Glomerular visceral epithelial cell (primary cell): ENCODE results near the gene LMF1.

ENCODE experiments used
- DNase-seq: peaks from one replicate; pipeline ENCODE4 v3.0.0-alpha.2; 2016; ENCODE audit errors: extremely low spot score

Gene LMF1

DNA sequence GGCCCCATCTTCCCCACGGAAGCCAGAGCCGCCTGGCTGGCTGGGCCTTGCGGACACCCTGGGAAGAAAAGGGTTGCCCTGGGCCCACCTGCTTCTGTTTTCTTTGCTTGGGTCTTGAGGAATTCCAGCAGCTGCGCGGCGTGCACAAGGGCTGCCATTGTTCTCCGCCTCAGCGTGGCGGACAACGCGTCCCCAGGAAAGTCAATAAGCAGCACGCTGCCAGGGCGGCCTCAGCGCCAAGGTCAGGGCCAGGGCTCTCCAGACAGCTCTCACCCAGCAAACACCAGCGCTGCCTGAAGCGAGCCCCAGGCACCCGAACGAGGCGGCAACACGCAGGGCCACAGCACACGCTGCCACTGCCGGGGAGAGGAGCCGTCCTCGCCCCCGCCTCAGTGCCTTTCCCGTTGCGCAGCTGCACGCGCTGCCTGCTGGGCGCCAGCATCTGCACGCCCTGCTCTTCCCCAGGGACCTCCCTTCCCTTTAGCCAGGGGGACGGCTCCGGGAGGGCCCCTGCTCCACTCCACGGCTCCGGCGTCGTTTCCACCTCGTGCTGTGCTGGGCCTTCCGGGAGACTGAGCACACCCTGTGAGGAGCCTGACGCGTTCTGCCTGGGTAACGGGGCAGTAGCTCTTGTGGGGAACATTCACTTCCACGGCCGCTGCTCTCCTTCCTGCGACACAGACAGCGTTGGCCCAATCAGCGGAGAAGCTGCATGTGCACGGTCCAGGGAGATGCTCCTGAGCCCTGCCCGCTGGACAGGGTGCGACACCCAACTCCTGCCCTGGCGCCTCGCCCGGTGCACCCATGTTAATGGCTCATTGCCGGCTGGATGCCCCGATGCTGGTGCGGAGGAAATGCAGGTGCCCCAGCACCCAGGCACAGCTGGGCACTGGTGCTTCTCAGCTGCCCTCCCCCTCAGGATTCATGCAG lies 57.8 kb downstream of the LMF1 start:
- DNase-seq, result no peak

DNA sequence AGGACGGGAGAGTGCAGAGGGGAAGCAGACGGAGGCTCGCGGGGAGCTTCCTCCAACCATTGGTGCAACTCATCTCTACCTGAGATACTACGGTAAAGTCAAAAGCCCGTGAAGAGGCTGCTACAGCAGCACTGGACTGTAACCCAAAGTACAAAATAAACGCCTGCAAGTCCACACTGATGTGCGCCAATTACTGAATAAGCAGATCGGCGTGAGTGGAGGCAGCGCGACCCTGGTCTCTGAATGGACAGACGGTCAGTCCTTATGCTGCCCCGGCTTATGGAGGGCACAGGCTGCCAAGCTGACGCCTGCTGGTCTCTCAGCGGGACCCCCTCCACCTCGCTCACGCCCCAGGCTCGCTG lies 58.5 kb downstream of the LMF1 start:
- DNase-seq, result no peak

GRCh38 chr16:911604-912321 lies 59.0 kb downstream of the LMF1 start:
- DNase-seq, result no peak

- no peak for DNase-seq
Measured at GRCh38 chr16:911101-911500, 59.7 kb downstream of the LMF1 start.

DNA sequence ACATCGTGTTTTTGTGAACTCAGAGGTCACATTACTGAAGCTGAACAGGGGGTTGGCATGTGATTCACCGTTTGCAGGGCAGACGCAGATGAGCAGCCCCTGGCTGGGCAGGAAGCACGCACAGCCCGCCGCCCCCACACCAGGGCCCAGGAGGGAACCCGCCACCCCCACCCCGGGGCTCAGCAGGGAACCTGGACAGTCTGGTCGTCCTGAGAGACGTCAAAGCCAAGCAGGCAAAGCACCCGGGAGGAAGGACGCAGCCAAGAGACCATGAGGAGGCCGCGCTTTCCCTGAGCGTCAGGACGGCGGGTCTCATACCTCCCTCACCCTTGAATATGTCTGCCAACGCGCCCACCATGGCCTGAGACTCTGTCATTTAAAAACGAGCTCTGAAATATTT lies 60.6 kb downstream of the LMF1 start:
- DNase-seq, result no peak

GRCh38 chr16:909281-910000 lies 61.3 kb downstream of the LMF1 start:
- DNase-seq, result no peak

DNA sequence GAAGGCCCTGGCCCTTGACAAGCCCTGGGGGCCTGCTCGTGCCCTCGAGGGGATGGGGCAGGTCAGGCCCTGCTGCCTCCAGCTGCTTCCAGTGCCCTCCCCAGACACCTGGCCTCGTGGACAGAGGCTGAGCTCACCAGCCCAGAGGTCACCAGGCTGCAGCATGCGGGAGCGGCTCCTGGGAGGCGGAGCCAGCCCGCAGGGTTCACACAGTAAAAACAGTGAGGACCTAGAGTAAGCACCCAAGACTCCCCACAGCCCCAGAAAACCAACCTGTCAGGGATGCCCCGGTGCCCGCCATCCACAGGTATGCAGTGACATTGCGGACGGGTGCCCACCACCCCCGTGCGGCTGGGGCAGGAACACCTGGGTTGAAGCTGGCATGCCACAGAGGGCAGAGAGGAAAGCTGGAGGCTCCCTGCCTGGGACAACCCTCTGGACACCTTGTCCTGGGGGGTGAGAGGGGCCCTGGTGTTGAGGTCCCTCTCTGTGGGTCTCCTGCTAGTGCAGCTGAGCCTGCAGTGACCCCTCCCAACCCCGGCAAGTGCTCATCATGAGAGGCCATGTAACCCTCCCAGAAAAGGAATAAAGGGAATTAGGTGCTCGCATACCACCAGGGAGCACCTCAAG lies 62.1 kb downstream of the LMF1 start:
- no peak for DNase-seq

DNA sequence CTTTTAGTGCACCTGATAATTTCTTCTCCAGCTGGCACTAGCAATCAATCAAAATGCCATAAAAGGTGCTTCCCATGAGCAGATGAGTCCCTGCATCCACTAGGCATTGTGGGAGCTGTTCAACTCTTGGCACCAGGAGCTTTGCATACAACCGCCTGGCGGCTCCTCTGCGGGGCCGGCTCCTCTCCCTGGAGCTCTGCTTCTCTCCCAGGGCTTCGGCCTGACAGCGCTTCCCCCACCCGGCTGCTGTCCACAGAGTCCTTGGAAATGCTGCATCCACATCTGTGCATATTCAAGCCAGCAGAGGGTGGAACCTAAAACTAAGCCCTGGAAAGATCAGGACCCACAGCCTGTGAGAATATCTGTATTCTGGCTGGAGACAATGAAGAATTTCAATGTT lies 62.9 kb downstream of the LMF1 start:
- DNase-seq, result no peak

DNA sequence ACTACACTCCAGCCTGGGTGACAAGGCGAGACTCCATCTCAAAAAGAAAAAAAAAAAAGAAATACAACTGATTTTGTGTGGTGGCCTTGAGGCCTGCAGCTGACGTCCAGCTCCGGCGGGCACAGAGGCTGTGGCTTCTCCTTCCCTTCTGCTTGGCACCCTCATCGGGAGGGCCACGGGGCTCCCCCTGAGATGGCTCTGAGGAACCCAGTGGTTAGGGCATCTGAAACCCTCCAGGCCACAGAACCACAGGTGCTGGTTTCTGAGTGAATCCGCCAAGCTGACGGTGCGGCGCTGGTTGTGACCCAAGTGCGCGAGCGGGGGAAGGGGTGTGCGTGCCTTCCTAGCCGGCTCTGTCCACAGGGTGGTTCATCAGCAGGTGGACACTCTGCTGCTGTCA lies 63.4 kb downstream of the LMF1 start:
- DNase-seq, result no peak

GRCh38 chr16:906296-906695 lies 64.5 kb downstream of the LMF1 start:
- DNase-seq, result no peak

DNA sequence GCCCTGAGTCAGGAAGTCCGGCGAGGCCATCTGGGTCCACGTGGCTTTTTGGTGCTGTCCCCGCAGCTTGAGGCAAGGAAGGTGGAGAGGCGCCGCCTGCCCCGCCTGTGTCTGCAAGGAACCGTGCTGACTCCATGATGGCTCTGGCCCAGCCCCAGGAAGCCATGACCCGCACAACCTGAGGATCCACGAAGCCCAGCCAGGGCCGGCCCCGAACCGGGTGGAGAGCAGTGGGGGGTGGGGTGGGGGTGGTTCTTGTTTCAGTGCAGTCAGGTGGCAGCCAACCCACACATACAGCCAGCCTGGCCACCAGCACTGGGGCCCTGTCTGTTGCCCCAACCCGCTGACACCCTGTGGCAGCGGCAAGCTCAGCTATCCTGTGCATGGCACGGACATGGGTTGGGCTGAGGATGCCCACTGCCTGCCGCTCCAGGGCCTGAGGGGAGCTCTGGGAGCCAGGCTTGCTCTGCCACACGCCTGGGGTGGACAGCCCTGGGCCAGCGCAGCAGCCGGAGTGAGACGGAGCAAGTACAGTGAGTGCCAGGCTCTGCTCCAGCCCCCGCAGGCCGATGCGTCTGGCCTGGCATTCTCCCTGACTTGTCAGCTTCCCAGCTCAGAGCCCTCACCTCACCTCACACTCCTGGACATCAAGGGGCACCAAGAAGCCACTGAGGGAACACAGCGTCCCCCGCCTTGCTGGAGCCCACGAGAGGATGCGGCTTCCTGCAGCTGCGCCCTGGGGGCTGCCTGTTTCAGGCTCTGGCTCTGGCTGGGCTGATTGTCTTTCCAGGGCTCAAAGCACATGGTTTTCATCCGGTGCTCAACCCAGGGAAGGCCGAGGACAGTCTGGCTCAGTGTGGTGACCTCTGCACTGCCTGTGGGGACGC lies 68.8 kb downstream of the LMF1 start:
- DNase-seq, result no peak

GRCh38 chr16:901149-901548 lies 69.6 kb downstream of the LMF1 start:
- no peak for DNase-seq

DNA sequence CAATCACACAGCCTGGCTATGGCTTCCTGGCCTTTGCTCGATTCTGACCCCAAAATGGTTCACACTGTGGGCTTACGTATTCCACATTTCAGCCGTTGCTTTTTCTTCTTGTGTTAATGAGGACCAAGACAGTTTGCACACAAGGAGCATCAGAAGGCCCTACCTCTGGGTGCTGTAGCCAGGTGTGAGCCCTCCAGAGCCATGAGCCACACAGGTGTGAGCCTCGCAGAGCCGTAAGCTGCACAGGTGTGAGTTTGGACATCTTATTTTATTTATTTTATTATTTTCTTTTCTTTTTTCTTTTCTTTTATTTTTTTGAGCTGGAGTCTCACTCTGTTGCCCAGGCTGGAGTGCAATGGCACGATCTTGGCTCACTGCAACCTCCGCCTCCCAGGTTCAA lies 70.6 kb downstream of the LMF1 start:
- DNase-seq, result no peak

- no peak for DNase-seq
Measured at GRCh38 chr16:899683-900060, 71.1 kb downstream of the LMF1 start.

DNA sequence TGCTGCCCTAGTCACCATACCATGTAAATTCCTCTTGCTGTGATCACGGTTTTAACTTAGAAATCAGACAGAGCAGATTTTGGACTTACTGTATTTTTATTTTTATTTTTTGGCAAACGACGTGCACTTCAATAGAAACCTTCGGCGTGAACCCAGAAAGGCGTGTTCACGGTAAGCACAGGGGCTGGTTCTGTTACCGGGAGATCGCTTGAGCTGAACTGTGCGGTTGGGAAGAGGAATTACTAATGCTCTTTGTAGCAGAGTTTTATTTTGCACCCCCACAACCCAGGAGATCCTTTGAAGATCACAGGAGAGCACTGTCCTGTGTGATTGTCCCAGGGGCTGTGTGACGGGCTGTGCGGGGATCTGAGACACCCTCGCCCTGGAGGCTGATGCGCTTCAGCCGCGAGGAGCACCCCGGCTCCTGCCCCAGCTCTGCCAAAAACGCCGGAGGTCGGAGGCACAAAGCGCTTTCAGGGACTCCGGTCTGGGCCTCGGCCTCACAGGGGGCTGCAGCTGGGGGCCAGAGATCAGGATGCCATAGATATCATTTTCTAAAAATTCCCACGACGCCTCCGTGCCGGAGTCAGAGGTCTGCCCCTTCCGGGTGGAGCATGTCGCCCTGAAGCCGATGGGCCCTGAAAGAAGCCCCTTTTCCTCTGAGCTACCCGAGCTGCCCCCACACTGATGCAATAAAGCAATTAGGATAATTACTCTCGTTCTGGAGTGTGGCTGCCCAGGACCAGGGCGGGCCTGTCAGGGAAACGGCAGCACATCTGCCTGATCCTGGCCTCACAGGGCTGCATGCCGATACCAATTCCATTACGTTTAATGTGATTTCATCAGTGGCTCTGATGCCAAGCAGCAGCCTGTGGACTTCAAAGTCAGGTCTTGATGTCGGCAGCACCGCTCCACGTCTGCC lies 71.8 kb downstream of the LMF1 start:
- DNase-seq, result no peak

DNA sequence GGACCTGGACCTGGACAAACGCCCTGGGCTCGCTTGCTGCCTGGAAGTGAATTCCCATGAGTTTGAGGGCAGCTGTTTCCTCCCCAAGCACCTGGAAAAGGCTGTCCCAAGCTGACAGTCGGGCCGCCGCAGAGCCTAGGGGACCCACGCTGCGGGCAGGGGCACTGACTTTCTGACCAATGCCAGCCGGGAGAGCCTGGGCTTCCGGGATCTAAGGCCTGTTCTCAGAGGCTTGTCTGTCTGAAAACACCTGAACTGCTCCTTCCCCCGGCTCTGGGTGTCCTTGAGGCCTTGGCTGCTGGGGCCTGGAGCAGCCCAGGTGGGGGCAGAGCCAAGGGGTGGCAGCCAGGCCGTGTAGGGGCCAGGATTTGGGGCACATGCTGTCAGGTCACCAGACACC lies 72.6 kb downstream of the LMF1 start:
- DNase-seq, result no peak

- no peak for DNase-seq
Measured at GRCh38 chr16:897701-898100, 73.1 kb downstream of the LMF1 start.

DNA sequence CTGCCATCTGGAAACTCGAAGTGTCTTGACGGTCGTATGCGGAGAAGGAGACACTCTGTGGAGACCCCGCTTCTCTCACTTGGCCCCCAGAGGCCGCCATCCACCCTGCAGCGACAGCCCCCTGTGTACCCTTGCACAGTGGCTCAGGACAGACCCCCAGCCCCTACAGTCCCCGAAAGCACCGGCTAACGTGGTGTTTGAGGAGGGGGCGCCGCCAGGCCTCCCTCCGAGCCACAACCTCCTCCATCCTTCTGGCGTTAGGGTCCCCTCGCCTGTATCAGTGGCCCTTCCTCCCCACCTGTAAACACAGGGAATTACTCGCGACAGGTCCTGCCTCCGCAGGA lies 73.6 kb downstream of the LMF1 start:
- DNase-seq, result no peak

GRCh38 chr16:896261-897199 lies 74.3 kb downstream of the LMF1 start:
- no peak for DNase-seq
